Activated naive CD4-positive, alpha-beta T cell (primary cell): ENCODE results near the gene CYTIP.

ENCODE experiments used
- DNase-seq, 4 experiments: peaks; one replicate each; lab custom pipeline; 2025; lab: John Stamatoyannopoulos, UW

Gene CYTIP

GRCh38 chr2:157463002-157463401 is 19.1 kb upstream of the CYTIP start:
- DNase-seq = no peak

GRCh38 chr2:157460897-157461296 is 17.0 kb upstream of the CYTIP start:
- DNase-seq = no peak

GRCh38 chr2:157460384-157460837 is 16.5 kb upstream of the CYTIP start:
- no peak for DNase-seq

GRCh38 chr2:157459486-157459885 is 15.6 kb upstream of the CYTIP start:
- DNase-seq = no peak

GRCh38 chr2:157447741-157448140 is 3.9 kb upstream of the CYTIP start:
- no peak for DNase-seq

- no peak for DNase-seq
Observed at GRCh38 chr2:157447031-157447430, 3.1 kb upstream of the CYTIP start.

- DNase-seq = no peak
Observed at GRCh38 chr2:157444641-157445040, 752 bp upstream of the CYTIP start.

GRCh38 chr2:157443090-157443489 is 799 bp downstream of the CYTIP start:
- no peak for DNase-seq

GRCh38 chr2:157442636-157443035 is 1.3 kb downstream of the CYTIP start:
- DNase-seq = no peak

- no peak for DNase-seq
Observed at GRCh38 chr2:157442191-157442590, 1.7 kb downstream of the CYTIP start.

GRCh38 chr2:157441072-157441454 is 2.8 kb downstream of the CYTIP start:
- peak in 1 of 4 experiments; percentile 16 for DNase-seq

- DNase-seq = no peak
Observed at GRCh38 chr2:157440404-157441071, 3.4 kb downstream of the CYTIP start.

- DNase-seq = no peak
Observed at GRCh38 chr2:157439824-157440186, 4.1 kb downstream of the CYTIP start.

- no peak for DNase-seq
Observed at GRCh38 chr2:157438863-157439823, 4.7 kb downstream of the CYTIP start.

GRCh38 chr2:157433394-157433793 is 10.5 kb downstream of the CYTIP start:
- DNase-seq = no peak

GRCh38 chr2:157432475-157433106 is 11.3 kb downstream of the CYTIP start:
- DNase-seq = no peak

GRCh38 chr2:157431176-157431575 is 12.7 kb downstream of the CYTIP start:
- DNase-seq = no peak

- DNase-seq = no peak
Observed at GRCh38 chr2:157428500-157429175, 15.3 kb downstream of the CYTIP start.

GRCh38 chr2:157427922-157428303 is 16.0 kb downstream of the CYTIP start:
- no peak for DNase-seq

- DNase-seq = no peak
Observed at GRCh38 chr2:157427003-157427921, 16.6 kb downstream of the CYTIP start.

GRCh38 chr2:157426477-157426994 is 17.4 kb downstream of the CYTIP start:
- DNase-seq = no peak
